Loucy (cell line): ENCODE measurements around the gene KRT33A.

ENCODE experiments used
- H2AFZ ChIP-seq: fragments of 200-600 bp; sonication (generic); 2 replicates; pipeline ENCODE4 v1.6.0; 2016; ENCODE audit warnings: antibody characterized with exemption, mild to moderate bottlenecking, low read length, moderate library complexity
- H3F3A ChIP-seq: fragments of 200-600 bp; 2 replicates; pipeline ENCODE4 v1.6.0; 2016; ENCODE audit warnings: antibody characterized with exemption, low read depth, mild to moderate bottlenecking
- H3K27me3 ChIP-seq: fragments of 200-600 bp; sonication (generic); 2 replicates; pipeline ENCODE4 v1.6.1; 2014; ENCODE audit warnings: low read length, mild to moderate bottlenecking; ENCODE audit not compliant: insufficient read depth, poor library complexity, severe bottlenecking
- H3K36me3 ChIP-seq: fragments of 200-600 bp; sonication (generic); 2 replicates; pipeline ENCODE4 v1.6.1; 2016; ENCODE audit warnings: low read length; ENCODE audit not compliant: insufficient read depth
- H3K4me1 ChIP-seq: fragments of 200-600 bp; sonication (generic); 2 replicates; pipeline ENCODE4 v1.5.1; 2014; ENCODE audit warnings: low read length, mild to moderate bottlenecking; ENCODE audit not compliant: insufficient read depth, poor library complexity, severe bottlenecking
- H3K4me2 ChIP-seq: fragments of 200-600 bp; sonication (generic); 2 replicates; pipeline ENCODE4 v1.6.0; 2014; ENCODE audit warnings: antibody characterized with exemption, low read length, low read depth, mild to moderate bottlenecking; ENCODE audit not compliant: poor library complexity, severe bottlenecking
- H3K4me3 ChIP-seq: fragments of 200-600 bp; sonication (generic); 2 replicates; pipeline ENCODE4 v1.5.1; 2014; ENCODE audit warnings: low read length, mild to moderate bottlenecking, mixed read lengths; ENCODE audit not compliant: poor library complexity, severe bottlenecking
- H3K79me2 ChIP-seq: fragments of 200-600 bp; sonication (generic); 2 replicates; pipeline ENCODE4 v1.6.1; 2014; ENCODE audit warnings: low read length; ENCODE audit not compliant: insufficient read depth
- H3K9ac ChIP-seq: fragments of 200-600 bp; sonication (generic); 2 replicates; pipeline ENCODE4 v1.6.0; 2014; ENCODE audit warnings: mild to moderate bottlenecking, low read depth, low read length, moderate library complexity; ENCODE audit not compliant: poor library complexity, severe bottlenecking
- H3K9me2 ChIP-seq: fragments of 200-600 bp; sonication (generic); replicated peaks from 2 replicates; pipeline ENCODE4 v1.6.1; 2016; ENCODE audit warnings: low read depth, low read length, mixed read lengths
- H3K9me3 ChIP-seq: fragments of 200-600 bp; sonication (generic); 2 replicates; pipeline ENCODE4 v1.6.1; 2014; ENCODE audit warnings: mild to moderate bottlenecking, antibody characterized with exemption, low read length, low read depth; ENCODE audit not compliant: insufficient read depth
- H4K20me1 ChIP-seq: fragments of 200-600 bp; sonication (generic); 2 replicates; pipeline ENCODE4 v1.6.0; 2014; ENCODE audit warnings: antibody characterized with exemption, low read length, mild to moderate bottlenecking; ENCODE audit not compliant: insufficient read depth, poor library complexity, severe bottlenecking
- CTCF ChIP-seq: fragments of 200-600 bp; sonication (generic); conservative IDR thresholded peaks from 2 replicates; pipeline ENCODE4 v1.5.1; 2014; ENCODE audit warnings: mild to moderate bottlenecking, antibody characterized with exemption, low read length
- EZH2phosphoT487 ChIP-seq: fragments of 200-600 bp; IDR thresholded peaks from 2 replicates; pipeline ENCODE4 v1.6.1; 2018; ENCODE audit warnings: antibody characterized with exemption, mild to moderate bottlenecking, moderate library complexity, borderline replicate concordance

The KRT33A gene

GRCh38 chr17:41392278-41392677 lies 41.6 kb upstream of the KRT33A start:
- H2AFZ ChIP-seq: no peak overlapping the region
- H3K36me3 ChIP-seq: no peaks in the 10 kb centered on the region
- no peaks in the 10 kb centered on the region for H3K9me3 ChIP-seq
- no peak overlapping the region for H3K4me3 ChIP-seq
- H3F3A ChIP-seq: no peaks in the 10 kb centered on the region
- H3K4me1 ChIP-seq: no peaks in the 10 kb centered on the region
- no peak for TF ChIP-seq CTCF
- no peak for TF ChIP-seq EZH2phosphoT487
- H4K20me1 ChIP-seq: no peaks in the 10 kb centered on the region
- no peaks in the 10 kb centered on the region for H3K27me3 ChIP-seq
- no peaks in the 10 kb centered on the region for H3K79me2 ChIP-seq
- H3K4me2 ChIP-seq: no peak overlapping the region
- no peaks in the 10 kb centered on the region for H3K9me2 ChIP-seq
- no peak overlapping the region for H3K9ac ChIP-seq

- Histone ChIP-seq H3K27me3 (no peaks in the 10 kb centered on the region), H4K20me1 (no peaks in the 10 kb centered on the region), H3K79me2 (no peaks in the 10 kb centered on the region), H2AFZ (no peak overlapping the region), H3K9ac (no peak overlapping the region), H3F3A (no peaks in the 10 kb centered on the region), H3K4me1 (no peaks in the 10 kb centered on the region), H3K9me3 (peaks cover 3% of the 10 kb centered on the region; the same call in 1 of the 2 replicates), H3K9me2 (no peaks in the 10 kb centered on the region), H3K4me2 (no peak overlapping the region), H3K36me3 (no peaks in the 10 kb centered on the region), H3K4me3 (no peak overlapping the region)
- TF ChIP-seq CTCF (no peak), EZH2phosphoT487 (no peak)
These were observed 40.9 kb upstream of the KRT33A start for GRCh38 chr17:41391535-41391934.

- Histone ChIP-seq H4K20me1 (no peaks in the 10 kb centered on the region), H3F3A (no peaks in the 10 kb centered on the region)
These were observed 39.8 kb upstream of the KRT33A start for GRCh38 chr17:41390411-41390938.

More at GRCh38 chr17:41390411-41390938, 39.8 kb upstream of the KRT33A start:
- H3K79me2 ChIP-seq: no peaks in the 10 kb centered on the region
- peaks cover 6% of the 10 kb centered on the region; the same call in 1 of the 2 replicates for H3K9me3 ChIP-seq
- H3K9ac ChIP-seq: no peak overlapping the region
- no peak overlapping the region for H3K4me3 ChIP-seq
- no peak overlapping the region for H3K4me2 ChIP-seq
- no peaks in the 10 kb centered on the region for H3K9me2 ChIP-seq
- no peaks in the 10 kb centered on the region for H3K4me1 ChIP-seq
- no peaks in the 10 kb centered on the region for H3K27me3 ChIP-seq
- no peak overlapping the region for H2AFZ ChIP-seq
- TF ChIP-seq EZH2phosphoT487 (no peak), CTCF (no peak)
- H3K36me3 ChIP-seq: no peaks in the 10 kb centered on the region
